Stimulated activated CD4-positive, alpha-beta T cell treated with anti-CD3 and anti-CD28 coated beads, Interleukin-15, amount 100 ng/mL, for 48 hours (primary cell): ENCODE results near the gene CCND1.

Source experiments
- DNase-seq, 2 donors: peaks; one replicate each; pipeline ENCODE4 v3.0.0-alpha.2; 2020; ENCODE audit warnings: low read depth in 2 of 2

Gene CCND1

DNA sequence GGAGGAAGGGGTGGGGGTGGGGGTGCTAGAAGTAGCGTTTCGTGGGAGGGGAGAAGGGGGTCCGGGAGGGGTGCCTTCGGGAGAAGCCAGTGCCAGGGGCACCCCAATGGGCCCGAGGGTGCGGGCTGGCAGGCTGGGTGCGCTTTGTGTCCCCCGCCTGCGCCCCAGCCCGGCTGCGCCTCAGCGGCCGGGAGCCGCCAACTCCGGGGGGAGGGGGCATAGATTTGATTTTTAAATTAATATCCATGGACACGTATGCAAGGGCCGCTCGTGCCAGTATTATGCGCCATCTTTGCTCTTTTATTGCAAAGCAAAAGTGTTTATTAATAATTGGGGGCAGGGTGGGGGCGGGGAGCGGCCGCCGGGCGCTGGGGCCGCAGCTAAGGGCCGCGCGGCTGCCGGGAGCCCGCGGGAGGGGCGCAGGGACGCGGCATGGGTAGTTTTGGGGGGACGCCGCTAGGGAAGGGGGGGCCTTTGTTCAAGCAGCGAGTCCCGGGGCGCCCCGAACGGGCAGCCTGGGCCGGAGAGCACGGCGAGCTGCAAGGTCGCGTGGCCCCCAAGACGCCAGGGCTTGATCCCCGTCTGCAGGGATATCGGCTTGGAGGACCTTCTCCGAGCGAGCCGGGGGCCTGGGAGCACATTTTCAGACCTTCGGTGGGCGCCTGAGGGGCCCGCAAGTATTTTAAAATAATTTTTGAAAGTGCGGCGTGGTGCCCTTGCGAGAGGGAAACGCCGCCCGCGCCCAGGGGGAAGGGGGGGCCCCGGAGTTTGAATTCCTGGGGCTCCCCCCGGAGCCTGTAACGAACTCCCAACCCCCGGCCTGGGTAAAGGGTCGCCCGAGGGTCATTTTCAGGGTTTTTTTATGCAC is 959 bp downstream of the CCND1 start:
- no peak for DNase-seq

DNA sequence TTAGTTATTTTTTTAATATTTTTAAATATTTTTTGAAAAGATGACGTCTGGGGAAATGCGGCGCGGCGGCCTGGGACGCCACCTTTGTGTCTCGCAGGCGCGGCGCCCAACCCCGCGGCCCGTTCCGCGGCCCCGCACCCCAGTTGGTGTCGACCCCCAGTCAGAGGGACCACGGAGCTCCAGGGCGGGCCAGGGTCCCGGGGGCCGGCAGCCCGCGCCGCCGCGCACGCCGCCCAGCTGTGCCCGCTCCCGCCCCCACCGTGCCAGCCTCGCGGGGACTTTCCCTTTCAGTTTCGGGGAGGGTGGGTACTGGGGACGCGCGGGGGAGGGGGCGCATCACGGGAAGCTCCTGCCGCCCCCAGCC is 1.6 kb downstream of the CCND1 start:
- DNase-seq, result no peak

DNA sequence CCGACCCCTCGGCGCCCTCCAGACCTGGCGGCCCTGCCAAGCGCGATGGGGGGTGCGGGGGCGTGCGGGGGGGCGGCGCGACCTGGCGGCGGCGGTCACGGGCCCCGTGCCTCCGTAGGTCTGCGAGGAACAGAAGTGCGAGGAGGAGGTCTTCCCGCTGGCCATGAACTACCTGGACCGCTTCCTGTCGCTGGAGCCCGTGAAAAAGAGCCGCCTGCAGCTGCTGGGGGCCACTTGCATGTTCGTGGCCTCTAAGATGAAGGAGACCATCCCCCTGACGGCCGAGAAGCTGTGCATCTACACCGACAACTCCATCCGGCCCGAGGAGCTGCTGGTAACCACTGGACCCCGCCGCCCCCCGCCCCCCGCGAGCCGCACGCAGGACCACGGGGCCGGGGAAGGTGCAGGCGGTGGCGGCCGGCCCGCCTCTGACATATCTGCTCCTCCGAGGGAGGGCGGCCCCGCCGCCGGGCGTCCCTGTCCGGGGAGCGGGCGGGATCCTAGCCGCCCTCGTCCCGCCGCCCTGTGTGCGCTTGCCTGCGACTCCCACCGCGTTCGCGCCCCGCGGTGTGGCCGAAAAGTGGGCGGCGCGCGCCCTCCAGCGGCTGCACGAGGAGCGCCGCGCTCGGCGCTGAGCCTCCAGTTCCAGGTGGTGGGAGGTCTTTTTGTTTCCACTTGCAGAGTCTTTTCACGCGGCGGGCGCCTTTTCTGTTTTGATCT is 2.1 kb downstream of the CCND1 start:
- peak; percentile 41 to 74 for DNase-seq

DNA sequence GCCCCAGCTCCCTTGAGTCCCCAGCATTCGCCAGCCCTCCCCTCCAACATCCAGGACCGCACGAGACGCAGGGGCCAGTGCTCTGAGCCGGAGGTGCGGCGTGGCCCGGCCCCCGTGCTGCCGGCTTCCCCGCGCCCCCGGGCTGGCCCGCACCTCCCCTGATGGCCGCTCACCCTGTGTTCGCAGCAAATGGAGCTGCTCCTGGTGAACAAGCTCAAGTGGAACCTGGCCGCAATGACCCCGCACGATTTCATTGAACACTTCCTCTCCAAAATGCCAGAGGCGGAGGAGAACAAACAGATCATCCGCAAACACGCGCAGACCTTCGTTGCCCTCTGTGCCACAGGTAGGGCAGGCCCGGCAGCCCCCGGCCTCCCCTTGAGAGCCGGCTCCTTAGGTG is 2.7 kb downstream of the CCND1 start:
- no peak for DNase-seq

DNA sequence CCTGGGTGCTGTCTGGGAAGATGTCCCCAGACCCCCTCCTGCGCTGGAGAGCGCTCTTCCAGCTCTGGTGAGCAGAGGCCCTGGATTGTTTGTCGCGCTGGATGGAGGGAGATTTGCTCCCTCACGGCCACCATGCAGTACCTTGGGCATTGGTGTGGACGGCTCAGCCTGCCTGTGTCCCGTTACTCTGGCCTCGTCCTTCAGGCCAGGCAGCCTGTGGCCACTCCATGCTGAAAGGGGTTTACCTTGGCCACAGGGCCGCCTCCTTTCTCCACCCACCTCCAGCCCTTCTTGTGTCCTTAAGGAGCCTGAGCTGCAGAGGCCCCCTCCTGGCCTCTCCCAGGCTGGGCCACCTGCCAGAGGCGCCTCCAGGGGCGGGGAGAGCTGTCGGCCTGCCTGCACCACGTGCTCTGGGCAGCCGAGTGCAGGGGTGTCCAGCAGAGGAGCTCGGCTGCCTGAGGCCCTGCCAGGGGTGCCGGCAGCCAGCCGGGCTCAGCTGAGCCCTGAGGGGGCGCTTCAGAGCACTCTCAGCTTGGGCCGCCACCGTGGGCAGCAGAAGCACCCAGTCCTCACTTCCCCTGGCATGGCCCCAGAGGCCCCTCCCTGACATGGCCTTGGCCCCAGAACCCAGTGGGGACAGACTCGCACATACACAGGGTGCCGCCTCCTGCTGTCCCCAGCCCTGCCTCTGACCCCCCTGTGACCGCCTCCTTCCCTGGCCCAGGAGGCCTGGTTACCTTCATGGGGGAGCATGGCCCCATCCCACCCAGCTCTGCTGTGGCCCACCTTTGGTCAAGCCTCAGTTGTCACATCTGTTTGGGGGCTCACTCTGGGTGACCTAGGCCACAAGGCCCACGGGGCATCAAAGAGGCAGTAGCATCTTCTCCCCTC is 3.4 kb downstream of the CCND1 start:
- no peak for DNase-seq

DNA sequence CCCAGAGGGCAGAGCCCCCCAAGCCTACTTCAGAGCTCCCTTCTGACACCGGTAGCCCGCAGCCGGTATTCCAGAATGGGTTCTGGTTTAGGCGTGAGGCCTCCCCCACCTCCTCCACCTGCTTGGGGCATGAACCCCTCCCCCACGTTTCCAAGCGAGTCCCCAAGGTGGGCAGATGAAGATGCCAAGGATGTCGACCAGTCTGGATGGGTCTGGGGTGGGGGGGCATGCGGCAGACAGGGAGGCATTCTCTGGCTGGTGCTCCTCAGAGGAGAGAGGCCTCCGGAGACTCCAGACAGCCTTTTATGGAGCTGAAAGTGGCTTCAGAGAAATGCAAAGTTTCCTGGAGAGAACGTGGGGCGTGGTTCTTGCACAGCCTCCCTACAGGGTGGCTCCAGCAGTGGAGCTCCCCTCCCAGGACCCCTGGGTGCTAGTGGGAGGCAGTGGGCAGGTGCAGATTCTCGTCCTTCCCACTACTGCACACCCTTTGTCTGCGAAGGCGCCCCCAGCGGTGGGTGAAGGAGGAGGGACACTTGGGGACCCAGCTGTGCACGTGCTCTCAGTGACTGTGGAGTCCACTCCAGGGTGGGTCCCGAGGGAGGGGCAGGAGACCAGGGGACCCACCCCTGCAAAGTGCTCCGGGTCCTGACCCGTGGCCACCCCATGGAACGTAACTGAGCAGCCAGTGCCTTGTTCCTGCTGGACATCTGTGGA is 4.2 kb downstream of the CCND1 start:
- no peak for DNase-seq

- no peak for DNase-seq
Observed at GRCh38 chr11:69645801-69646492, 5.0 kb downstream of the CCND1 start.

DNA sequence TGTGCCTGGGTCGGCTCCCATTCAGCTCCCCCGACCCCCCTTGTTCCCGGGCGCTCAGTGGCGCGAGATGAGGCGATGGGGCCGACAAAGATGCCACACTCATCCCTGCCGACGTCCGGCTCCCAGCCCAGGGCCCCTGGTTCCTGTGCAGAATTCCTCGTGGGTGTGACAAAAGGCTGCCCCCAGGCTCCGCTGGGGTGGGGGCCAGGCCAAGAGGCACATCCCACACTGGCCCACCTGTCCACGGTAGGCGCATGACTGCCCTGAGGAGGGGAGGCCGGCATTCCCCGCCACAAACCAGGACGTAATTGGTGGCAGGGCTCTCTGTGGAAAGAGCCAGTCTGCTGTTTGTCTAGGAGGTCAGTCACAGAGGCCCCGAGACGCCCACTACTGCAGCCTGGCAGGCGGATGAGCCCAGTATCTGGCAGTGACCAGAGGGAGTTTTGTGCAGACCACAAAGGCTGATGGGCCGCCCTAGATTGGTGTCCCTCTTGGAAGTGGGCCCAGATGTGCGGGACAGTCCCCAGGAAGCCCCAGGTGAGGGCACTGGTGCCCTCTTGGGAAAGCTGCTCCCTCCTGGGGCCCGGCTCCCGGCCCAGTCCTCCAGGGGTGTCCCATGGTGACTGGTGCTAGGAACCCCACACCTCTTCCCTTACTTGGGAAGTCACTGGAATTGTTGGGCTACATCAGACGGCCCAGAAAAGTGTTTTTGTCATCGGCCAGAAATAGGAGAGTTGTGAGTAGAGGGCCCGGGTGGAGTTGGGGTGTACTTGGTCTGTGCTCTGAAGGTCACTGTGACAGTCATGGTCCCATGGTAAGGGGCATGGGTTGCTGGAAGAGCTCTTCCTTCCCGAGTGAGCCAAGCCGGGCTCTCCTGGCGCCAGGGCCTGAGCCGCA is 5.8 kb downstream of the CCND1 start:
- no peak for DNase-seq

DNA sequence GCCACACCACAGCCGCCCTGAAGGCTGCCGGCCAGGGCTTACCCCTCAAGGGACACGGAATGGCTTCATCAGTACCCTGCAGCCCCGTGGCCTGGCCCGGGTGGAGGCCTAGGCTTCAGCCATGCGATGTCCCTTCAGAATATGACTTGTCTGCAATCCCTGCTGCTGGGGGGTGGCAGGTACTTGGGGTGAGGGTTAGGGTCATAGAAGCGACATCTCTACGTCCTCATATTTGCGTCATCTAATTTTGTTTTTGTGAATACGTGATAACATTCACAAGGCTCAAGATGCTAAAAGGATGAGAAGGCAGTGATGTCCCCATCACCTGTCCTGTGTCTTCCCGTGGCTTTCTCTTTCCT is 6.4 kb downstream of the CCND1 start:
- DNase-seq, result no peak

- DNase-seq, result no peak
Observed at GRCh38 chr11:69647761-69648497, 7.0 kb downstream of the CCND1 start.

DNA sequence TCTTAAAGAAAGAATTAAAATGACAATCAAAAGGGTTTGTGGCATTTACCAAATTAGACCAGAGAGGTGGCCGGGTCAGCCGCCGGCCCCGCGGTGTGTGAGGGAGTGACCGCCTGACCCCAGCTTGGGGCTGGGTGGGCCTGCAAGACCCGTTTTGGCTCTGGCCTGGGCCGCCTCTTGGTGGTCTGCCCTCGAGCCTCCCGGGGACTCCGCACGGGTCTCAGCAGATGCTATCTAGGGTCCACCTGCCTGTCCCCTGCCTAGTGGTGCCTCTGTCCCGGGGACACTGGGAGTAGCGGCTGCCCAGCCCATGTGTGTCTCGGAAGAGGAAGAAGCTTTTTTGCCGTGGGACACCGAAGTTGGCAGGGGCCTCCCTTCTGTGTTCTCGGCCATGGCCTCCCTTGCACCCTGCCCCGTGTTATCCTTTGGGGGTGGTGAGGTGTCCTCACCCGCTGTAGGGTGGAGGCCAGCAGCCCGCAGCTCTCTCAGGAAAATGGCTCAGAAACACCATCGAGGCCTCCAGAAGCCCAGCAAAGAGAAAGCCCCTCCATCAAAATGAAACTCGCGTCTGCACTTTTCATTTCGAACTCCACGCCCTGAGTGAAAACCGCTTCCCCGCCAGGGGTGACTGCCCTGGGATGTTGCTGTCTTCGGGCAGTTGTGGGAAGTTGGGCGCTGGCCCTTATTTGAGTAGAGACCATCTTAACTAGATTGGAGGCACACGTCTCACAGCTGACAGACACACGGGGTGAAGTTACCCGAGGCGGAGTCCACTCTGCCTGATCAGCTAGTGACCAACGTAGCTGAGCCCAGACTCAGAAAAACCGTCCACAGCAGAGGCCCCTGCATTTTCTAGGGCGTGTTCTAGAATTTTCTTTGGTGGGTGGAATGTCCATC is 8.0 kb downstream of the CCND1 start:
- no peak for DNase-seq

- DNase-seq, result no peak
Observed at GRCh38 chr11:69649576-69649900, 8.6 kb downstream of the CCND1 start.

DNA sequence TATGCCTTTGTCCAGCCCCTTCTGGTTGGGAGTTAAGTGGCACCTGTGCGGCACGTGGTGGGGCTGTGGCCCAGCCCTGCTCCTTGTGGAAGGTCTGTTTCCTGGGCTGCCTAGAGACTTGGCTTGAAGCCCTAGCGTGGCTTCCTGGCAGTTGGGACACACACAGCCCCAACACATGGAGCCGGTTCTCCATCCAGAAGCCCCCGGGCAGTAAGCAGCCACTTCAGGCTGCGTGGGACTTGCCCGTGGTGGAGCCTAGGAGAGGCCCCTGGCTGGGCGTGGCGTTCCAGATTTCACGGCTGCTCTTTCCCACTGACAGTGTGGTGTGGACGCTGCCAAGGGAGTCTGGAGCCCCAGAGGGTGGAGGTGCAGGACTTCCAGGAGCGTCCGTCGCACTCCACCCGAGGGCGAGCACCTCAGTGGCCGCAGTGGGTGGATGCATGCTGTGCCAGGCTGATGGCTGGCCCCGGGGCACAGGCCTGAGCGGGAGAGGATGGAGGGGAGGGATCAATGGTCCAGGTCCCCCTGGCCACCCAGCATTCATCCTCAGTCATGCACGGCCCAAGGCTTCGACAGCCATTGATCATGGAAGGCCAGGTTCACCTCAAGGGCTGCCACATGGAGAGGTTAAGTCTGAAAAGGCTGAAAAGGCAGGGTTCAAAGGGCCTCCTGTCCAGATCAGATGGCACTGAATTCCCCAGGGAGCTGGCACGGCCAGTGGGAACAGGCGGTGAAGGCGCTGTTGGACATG is 9.3 kb downstream of the CCND1 start:
- no peak for DNase-seq

DNA sequence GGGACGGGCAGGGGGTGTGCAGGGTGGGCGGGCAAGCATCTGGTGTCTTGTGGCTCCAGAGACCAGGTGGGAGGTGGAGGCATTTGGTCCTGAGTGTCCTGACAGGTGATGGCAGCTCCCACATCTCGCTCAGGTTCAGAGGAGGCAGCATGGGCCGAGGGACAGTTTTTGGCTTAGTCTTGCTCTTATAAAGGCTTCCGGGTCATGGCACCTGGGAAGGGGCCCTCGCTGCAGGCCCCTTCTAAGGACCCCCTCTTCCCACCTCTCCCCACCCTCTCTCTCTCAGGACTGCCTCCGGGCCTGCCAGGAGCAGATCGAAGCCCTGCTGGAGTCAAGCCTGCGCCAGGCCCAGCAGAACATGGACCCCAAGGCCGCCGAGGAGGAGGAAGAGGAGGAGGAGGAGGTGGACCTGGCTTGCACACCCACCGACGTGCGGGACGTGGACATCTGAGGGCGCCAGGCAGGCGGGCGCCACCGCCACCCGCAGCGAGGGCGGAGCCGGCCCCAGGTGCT is 9.9 kb downstream of the CCND1 start:
- no peak for DNase-seq

DNA sequence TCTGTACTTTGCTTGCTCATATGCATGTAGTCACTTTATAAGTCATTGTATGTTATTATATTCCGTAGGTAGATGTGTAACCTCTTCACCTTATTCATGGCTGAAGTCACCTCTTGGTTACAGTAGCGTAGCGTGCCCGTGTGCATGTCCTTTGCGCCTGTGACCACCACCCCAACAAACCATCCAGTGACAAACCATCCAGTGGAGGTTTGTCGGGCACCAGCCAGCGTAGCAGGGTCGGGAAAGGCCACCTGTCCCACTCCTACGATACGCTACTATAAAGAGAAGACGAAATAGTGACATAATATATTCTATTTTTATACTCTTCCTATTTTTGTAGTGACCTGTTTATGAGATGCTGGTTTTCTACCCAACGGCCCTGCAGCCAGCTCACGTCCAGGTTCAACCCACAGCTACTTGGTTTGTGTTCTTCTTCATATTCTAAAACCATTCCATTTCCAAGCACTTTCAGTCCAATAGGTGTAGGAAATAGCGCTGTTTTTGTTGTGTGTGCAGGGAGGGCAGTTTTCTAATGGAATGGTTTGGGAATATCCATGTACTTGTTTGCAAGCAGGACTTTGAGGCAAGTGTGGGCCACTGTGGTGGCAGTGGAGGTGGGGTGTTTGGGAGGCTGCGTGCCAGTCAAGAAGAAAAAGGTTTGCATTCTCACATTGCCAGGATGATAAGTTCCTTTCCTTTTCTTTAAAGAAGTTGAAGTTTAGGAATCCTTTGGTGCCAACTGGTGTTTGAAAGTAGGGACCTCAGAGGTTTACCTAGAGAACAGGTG is 11.1 kb downstream of the CCND1 start:
- DNase-seq, result no peak

GRCh38 chr11:69652999-69653398 is 12.0 kb downstream of the CCND1 start:
- no peak for DNase-seq
